GM12878 (cell line): ENCODE data around the gene GNB3. TPM values are rescaled to one million over a fixed set of nuclear protein-coding genes. Genes with fewer than 3 reads are reported as not detected.

Source experiments
- ATAC-seq: fragments of 200-7000 bp; cut with Tn5 transposase; 3 replicates; pipeline ENCODE4 v1.9.1; 2020; ENCODE audit warnings: mild to moderate bottlenecking, moderate library complexity
- BruUV-seq: library from RNA; stranded (reverse); fragments of 400-500 nt; replicated peaks from 2 replicates; lab custom pipeline; 2021; lab: Mats Ljungman, UMichigan
- CTCF ChIA-PET: fragments of 300-600 bp; sonication (Branson Sonifier 250); formaldehyde crosslinking; extraction: SDS; loops from one replicate; lab custom pipeline; 2021; ENCODE audit warnings: inconsistent platforms; lab: Yijun Ruan, JAX
- POLR2A ChIA-PET: fragments of 350-600 bp; formaldehyde crosslinking; extraction: SDS; loops from one replicate; lab custom pipeline; 2021; ENCODE audit warnings: inconsistent platforms; lab: Charles Lee
- RAD21 ChIA-PET: fragments of 300-600 bp; sonication (Branson Sonifier 250); formaldehyde crosslinking; loops from one replicate; lab custom pipeline; 2023; ENCODE audit warnings: antibody characterized with exemption; ENCODE audit not compliant: unreplicated experiment; lab: Charles Lee
- SMC1A ChIA-PET: fragments of 300-600 bp; sonication (Branson Sonifier 250); formaldehyde crosslinking; loops from one replicate; lab custom pipeline; 2023; ENCODE audit not compliant: unreplicated experiment, uncharacterized antibody; lab: Charles Lee
- DNase-seq: peaks from one replicate; pipeline ENCODE4 v3.0.0-alpha.2; 2011; ENCODE audit warnings: low read depth, low spot score
- FAIRE-seq: peaks from 3 replicates; lab custom pipeline; 2011; peaks lifted over from hg19 to GRCh38; lab: Jason Lieb, UNC
- H2AFZ ChIP-seq: 2 replicates; pipeline ENCODE4 v1.6.0; 2011; ENCODE audit warnings: low read depth, low read length, control low read depth; ENCODE audit not compliant: control insufficient read depth
- H3K27ac ChIP-seq: 2 replicates; pipeline ENCODE4 v1.5.1; 2011; ENCODE audit warnings: control low read depth; ENCODE audit not compliant: control insufficient read depth, insufficient read depth
- H3K27me3 ChIP-seq, 2 experiments: replicated peaks in 1 of 2; 2 replicates each; pipeline versions ENCODE4 v1.6.0 to v1.6.1; 2011; ENCODE audit warnings: low read length in 1 of 2; ENCODE audit not compliant: control insufficient read depth in 2 of 2, insufficient read depth in 2 of 2
- H3K36me3 ChIP-seq, 2 experiments: 2 replicates each; pipeline ENCODE4 v1.5.1; 2011; ENCODE audit warnings: low read length in 1 of 2; ENCODE audit not compliant: control insufficient read depth in 2 of 2, insufficient read depth in 2 of 2
- H3K4me1 ChIP-seq: 2 replicates; pipeline ENCODE4 v1.6.1; 2011; ENCODE audit warnings: mild to moderate bottlenecking, low read length, moderate library complexity, mixed read lengths; ENCODE audit not compliant: control insufficient read depth, insufficient read depth
- H3K4me2 ChIP-seq: 2 replicates; pipeline ENCODE4 v1.6.0; 2011; ENCODE audit warnings: control low read depth; ENCODE audit not compliant: control insufficient read depth, insufficient read depth
- H3K4me3 ChIP-seq: fragments of 200-600 bp; sonication (generic); 2 replicates; pipeline ENCODE4 v1.5.1; 2016
- H3K79me2 ChIP-seq: 2 replicates; pipeline ENCODE4 v1.6.0; 2011; ENCODE audit warnings: low read length; ENCODE audit not compliant: control insufficient read depth, insufficient read depth
- H3K9ac ChIP-seq: 2 replicates; pipeline ENCODE4 v1.8.0; 2011; ENCODE audit warnings: low read length, control low read depth, mixed read lengths; ENCODE audit not compliant: control insufficient read depth, insufficient read depth
- H3K9me3 ChIP-seq: replicated peaks from 3 replicates; pipeline ENCODE4 v1.5.1; 2011; ENCODE audit warnings: mild to moderate bottlenecking, low read length; ENCODE audit not compliant: control insufficient read depth, insufficient read depth
- H4K20me1 ChIP-seq: 2 replicates; pipeline ENCODE4 v1.6.0; 2011; ENCODE audit not compliant: control insufficient read depth, insufficient read depth
- BMI1 ChIP-seq: fragments of 450-650 bp; IDR thresholded peaks from 2 replicates; pipeline ENCODE4 v1.6.1; 2016; ENCODE audit warnings: mild to moderate bottlenecking, moderate library complexity, borderline replicate concordance
- CEBPB ChIP-seq, 2 experiments: fragments of 150-350 bp in 1 of 2; IDR thresholded peaks; 2 replicates each; pipeline ENCODE4 v1.6.1; 2012 to 2014; ENCODE audit warnings: low read depth in 2 of 2, low read length in 2 of 2, borderline replicate concordance in 1 of 2, inconsistent platforms in 1 of 2
- ELK1 ChIP-seq: IDR thresholded peaks from 2 replicates; pipeline ENCODE4 v1.6.1; 2012; ENCODE audit warnings: low read depth, low read length, improper control_type of control experiment
- FOS ChIP-seq: IDR thresholded peaks from 3 replicates; pipeline ENCODE4 v1.6.1; 2011; ENCODE audit warnings: borderline replicate concordance; ENCODE audit not compliant: insufficient read length; ENCODE audit errors: extremely low read depth
- GATAD2B ChIP-seq: fragments of 450-650 bp; conservative IDR thresholded peaks from 2 replicates; pipeline ENCODE4 v1.6.1; 2017; ENCODE audit warnings: low read depth, mild to moderate bottlenecking, moderate library complexity
- HDGF ChIP-seq: fragments of 450-650 bp; IDR thresholded peaks from 2 replicates; pipeline ENCODE4 v1.6.1; 2016; ENCODE audit warnings: antibody characterized with exemption
- LARP7 ChIP-seq: fragments of 450-650 bp; IDR thresholded peaks from 2 replicates; pipeline ENCODE4 v1.6.1; 2017; ENCODE audit warnings: mild to moderate bottlenecking
- MEF2A ChIP-seq: IDR thresholded peaks from 2 replicates; pipeline ENCODE4 v1.6.1; 2011; ENCODE audit warnings: low read depth, mild to moderate bottlenecking, low read length, moderate library complexity; ENCODE audit not compliant: insufficient read depth
- MEF2B ChIP-seq: fragments of 450-650 bp; IDR thresholded peaks from 2 replicates; pipeline ENCODE4 v1.6.1; 2018; ENCODE audit warnings: mild to moderate bottlenecking, moderate library complexity; ENCODE audit not compliant: partially characterized antibody, poor library complexity, severe bottlenecking
- NKRF ChIP-seq: fragments of 450-650 bp; conservative IDR thresholded peaks from 2 replicates; pipeline ENCODE4 v1.6.1; 2017; ENCODE audit warnings: mild to moderate bottlenecking, moderate library complexity
- NR2C1 ChIP-seq: fragments of 450-650 bp; IDR thresholded peaks from 2 replicates; pipeline ENCODE4 v1.6.1; 2017; ENCODE audit warnings: antibody characterized with exemption, mild to moderate bottlenecking, moderate library complexity
- RAD51 ChIP-seq: fragments of 450-650 bp; IDR thresholded peaks from 2 replicates; pipeline ENCODE4 v1.6.1; 2016; ENCODE audit warnings: moderate library complexity, mild to moderate bottlenecking, inconsistent platforms
- RCOR1 ChIP-seq: conservative IDR thresholded peaks from 2 replicates; pipeline ENCODE4 v1.6.1; 2012; ENCODE audit warnings: low read depth, low read length, improper control_type of control experiment
- RELA ChIP-seq: fragments of 450-650 bp; IDR thresholded peaks from 2 replicates; pipeline ENCODE4 v1.8.0; 2014; ENCODE audit warnings: borderline replicate concordance; ENCODE audit not compliant: partially characterized antibody
- SRF ChIP-seq, 2 experiments: IDR thresholded peaks; 2 replicates each; pipeline ENCODE4 v1.6.1; 2011; ENCODE audit warnings: low read depth in 2 of 2, low read length in 2 of 2, mild to moderate bottlenecking in 1 of 2, moderate library complexity in 1 of 2
- STAT1 ChIP-seq: fragments of 450-650 bp; conservative IDR thresholded peaks from 2 replicates; pipeline ENCODE4 v1.6.1; 2014; ENCODE audit warnings: antibody characterized with exemption, mild to moderate bottlenecking
- TCF12 ChIP-seq: IDR thresholded peaks from 2 replicates; pipeline ENCODE4 v1.6.1; 2011; ENCODE audit warnings: low read depth, mild to moderate bottlenecking, low read length
- YBX1 ChIP-seq: fragments of 450-650 bp; IDR thresholded peaks from 2 replicates; pipeline ENCODE4 v1.6.1; 2016; ENCODE audit warnings: antibody characterized with exemption
- YY1 ChIP-seq: IDR thresholded peaks from 2 replicates; pipeline ENCODE4 v1.6.1; 2011; ENCODE audit warnings: low read depth, mild to moderate bottlenecking, low read length
- WGBS: methylation state at CpG from one replicate; pipeline ENCODE4 v1.1.6; 2016; ENCODE audit warnings: low lambda C conversion rate; ENCODE audit not compliant: insufficient replicate concordance, insufficient coverage; ENCODE audit errors: missing lambda C conversion rate; 5-methylcytosine and 5-hydroxymethylcytosine counted together
- in situ Hi-C: fragments of 300-500 bp; cut with MboI; formaldehyde crosslinking; loops from 9 replicates; pipeline ENCODE4 v1.14.3; 2018; ENCODE audit warnings: mixed read lengths
- intact Hi-C: fragments of 100-400 bp; cut with micrococcal nuclease; formaldehyde crosslinking; loops from one replicate; pipeline ENCODE4 v1.14.2; 2022; ENCODE audit not compliant: unreplicated experiment
- polyA plus RNA-seq, 11 experiments: library from polyadenylated mRNA; depleted of rRNA in 4 of 11; unstranded in 6 of 11; stranded (reverse) in 5 of 11; fragments of >200 nt; fragmentation: Nextera tagmentation in 4 of 11; fragmentation: Illumina TruSeq in 1 of 11; extraction: Ambion mirVana in 4 of 11; extraction: Trizol in 1 of 11; gene quantifications; 1 replicate in 1 of 11; 2 replicates in 10 of 11; pipeline versions ENCODE4 v1.2.1 to v1.2.3, GENCODE V29; 2011 to 2016; ENCODE audit warnings: inconsistent platforms in 2 of 11, missing spikeins in 2 of 11, low read depth in 1 of 11
- total RNA-seq, 4 experiments: library from RNA; depleted of rRNA in 3 of 4; stranded (reverse); fragments of >200 nt in 3 of 4; fragmentation: Illumina TruSeq in 1 of 4; extraction: Trizol in 1 of 4; gene quantifications; 2 replicates each; pipeline versions ENCODE4 v1.2.1 to v1.2.3, GENCODE V29; 2013 to 2021
- TF ChIP-seq, protein P1 (sequence below): fragments of 450-650 bp; IDR thresholded peaks from 2 replicates; pipeline ENCODE4 v1.6.1; 2016; ENCODE audit warnings: mild to moderate bottlenecking

GNB3 gene
- total and polyA plus RNA-seq, 10 of the 15 experiments (the other 5 are each of a cell fraction or from before 2014, with no cell fraction given), result 0.05 to 1.1 (median 0.36) TPM

DNA sequence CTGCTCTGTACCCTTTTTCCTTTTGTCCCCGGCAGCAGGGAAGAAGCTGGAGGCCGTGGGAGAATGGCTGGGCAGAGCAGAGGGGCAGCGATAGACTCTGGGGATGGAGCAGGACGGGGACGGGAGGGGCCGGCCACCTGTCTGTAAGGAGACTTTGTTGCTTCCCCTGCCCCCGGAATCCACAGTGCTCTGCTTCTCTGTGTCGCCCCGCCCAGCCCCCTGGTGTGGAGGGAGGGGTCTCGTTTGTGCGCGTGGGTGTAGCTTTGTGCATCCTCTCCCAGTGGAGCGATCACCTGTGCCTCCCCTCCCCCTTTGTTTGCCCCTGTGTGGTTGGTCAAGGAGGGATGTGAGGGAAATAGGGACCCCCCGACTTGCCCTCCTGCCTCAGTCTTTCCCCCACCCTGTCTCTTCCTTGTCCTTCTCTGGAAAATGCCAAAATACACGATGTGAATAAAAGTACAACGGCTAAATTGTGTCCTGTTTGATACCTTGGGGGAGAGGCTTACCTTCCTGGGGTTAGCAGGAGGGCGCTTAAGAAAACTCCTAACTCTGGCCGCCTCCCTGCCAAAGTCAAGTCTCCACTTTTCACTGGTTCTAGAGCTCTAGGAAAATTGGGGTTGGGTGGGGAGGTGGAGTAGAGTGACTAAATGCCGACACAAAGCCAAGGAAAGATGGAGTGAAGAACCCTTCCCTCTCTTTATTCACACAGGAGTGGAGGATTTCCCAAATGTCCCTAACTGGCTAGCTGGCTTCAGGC, 25.6 kb downstream of the GNB3 start:
- 78% methylated on average over 19 of the region's 19 CpGs for WGBS
- Histone ChIP-seq H2AFZ (0 out of 2 replicates have a peak overlapping the region, but pooled peaks have one; percentile 87), H3K79me2 (peaks cover 33% of the 10 kb centered on the region), H3K4me2 (peak overlapping the region; percentile 98), H3K27me3 (no peaks in the 10 kb centered on the region), H3K4me1 (peaks cover 25% of the 10 kb centered on the region), H3K4me3 (peak overlapping the region; percentile 100; the same call in 1 of the 2 replicates), H3K9ac (peak overlapping the region; percentile 72; the same call in 1 of the 2 replicates), H4K20me1 (peaks cover 15% of the 10 kb centered on the region), H3K36me3 (peaks cover 27 to 35% of the 10 kb centered on the region in 2 experiments), H3K9me3 (no peaks in the 10 kb centered on the region), H3K27ac (no peak overlapping the region)
- ATAC-seq (no peak), DNase-seq (no peak), FAIRE-seq (no peak)
- no TSS peak for BruUV-seq
- ChIA-PET CTCF (interaction anchor here (0.5 to 9.5 kb wide), 6 partner anchors 9 to 328 kb away, joined by 3 to 173 read pairs (median 13); partner anchors contain the start of genes CDCA3 and USP5), POLR2A (interaction anchor here (1.1 to 5.7 kb wide), 6 partner anchors 14 to 142 kb away, joined by 3 to 84 read pairs (median 6); partner anchors contain the start of genes C12orf57, CDCA3, COPS7A and MLF2), RAD21 (interaction anchor here (0.6 to 5.6 kb wide), 5 partner anchors 14 to 243 kb away, joined by 3 to 42 read pairs (median 4); partner anchors contain the start of genes C1RL, CDCA3 and USP5), SMC1A (interaction anchor here (1.3 to 5.3 kb wide), 2 partner anchors 13 to 25 kb away, joined by 4 to 42 read pairs; partner anchors contain the start of genes CDCA3 and USP5)
- in situ Hi-C loops, result no loop called here
- TF ChIP-seq YY1 (no peak), RCOR1 (no peak), YBX1 (no peak), ELK1 (no peak), LARP7 (no peak), MEF2A (no peak), FOS (no peak), STAT1 (no peak), CEBPB (IDR thresholded peaks at IDR 0.05; ENCODE audit: borderline replicate concordance in 1 of 2, low read depth in 2 of 2, low read length in 2 of 2) (no peak), NKRF (no peak), RAD51 (no peak), MEF2B (no peak), NR2C1 (no peak), TCF12 (no peak), RELA (no peak), SRF (IDR thresholded peaks at IDR 0.05; ENCODE audit: low read depth in 2 of 2, low read length in 2 of 2) (no peak), GATAD2B (no peak), HDGF (no peak), BMI1 (no peak)
- TF ChIP-seq, protein P1, sequence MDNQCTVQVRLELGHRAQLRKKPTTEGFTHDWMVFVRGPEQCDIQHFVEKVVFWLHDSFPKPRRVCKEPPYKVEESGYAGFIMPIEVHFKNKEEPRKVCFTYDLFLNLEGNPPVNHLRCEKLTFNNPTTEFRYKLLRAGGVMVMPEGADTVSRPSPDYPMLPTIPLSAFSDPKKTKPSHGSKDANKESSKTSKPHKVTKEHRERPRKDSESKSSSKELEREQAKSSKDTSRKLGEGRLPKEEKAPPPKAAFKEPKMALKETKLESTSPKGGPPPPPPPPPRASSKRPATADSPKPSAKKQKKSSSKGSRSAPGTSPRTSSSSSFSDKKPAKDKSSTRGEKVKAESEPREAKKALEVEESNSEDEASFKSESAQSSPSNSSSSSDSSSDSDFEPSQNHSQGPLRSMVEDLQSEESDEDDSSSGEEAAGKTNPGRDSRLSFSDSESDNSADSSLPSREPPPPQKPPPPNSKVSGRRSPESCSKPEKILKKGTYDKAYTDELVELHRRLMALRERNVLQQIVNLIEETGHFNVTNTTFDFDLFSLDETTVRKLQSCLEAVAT, result no peak
- intact Hi-C loops, result no loop called here
